Ishikawa (cell line): Measurements from ENCODE around the gene TRIM56.

Experiments
- CEBPB ChIP-seq: IDR thresholded peaks from 2 replicates; pipeline ENCODE4 v1.6.1; 2012
- CREB1 ChIP-seq: IDR thresholded peaks from 2 replicates; pipeline ENCODE4 v1.6.1; 2012; ENCODE audit warnings: low read depth
- EGR1 ChIP-seq: IDR thresholded peaks from 2 replicates; pipeline ENCODE4 v1.6.1; 2012
- EP300 ChIP-seq: IDR thresholded peaks from 2 replicates; pipeline ENCODE4 v1.6.1; 2012; ENCODE audit warnings: borderline replicate concordance
- FOXM1 ChIP-seq: IDR thresholded peaks from 2 replicates; pipeline ENCODE4 v1.6.1; 2012; ENCODE audit warnings: low read depth, borderline replicate concordance
- NFIC ChIP-seq: IDR thresholded peaks from 2 replicates; pipeline ENCODE4 v1.6.1; 2012
- RAD21 ChIP-seq: IDR thresholded peaks from 2 replicates; pipeline ENCODE4 v1.6.1; 2012; ENCODE audit warnings: low read depth
- REST ChIP-seq: IDR thresholded peaks from 2 replicates; pipeline ENCODE4 v1.6.1; 2012; ENCODE audit warnings: low read depth, mild to moderate bottlenecking
- TAF1 ChIP-seq: IDR thresholded peaks from 2 replicates; pipeline ENCODE4 v1.6.1; 2012; ENCODE audit warnings: low read depth, mild to moderate bottlenecking
- TCF12 ChIP-seq: IDR thresholded peaks from 2 replicates; pipeline ENCODE4 v1.6.1; 2012; ENCODE audit warnings: low read depth
- TEAD4 ChIP-seq: IDR thresholded peaks from 2 replicates; pipeline ENCODE4 v1.6.1; 2012
- USF1 ChIP-seq: IDR thresholded peaks from 2 replicates; pipeline ENCODE4 v1.6.1; 2012
- YY1 ChIP-seq: IDR thresholded peaks from 2 replicates; pipeline ENCODE4 v1.6.1; 2012; ENCODE audit warnings: low read depth
- ZBTB7A ChIP-seq: IDR thresholded peaks from 2 replicates; pipeline ENCODE4 v1.6.1; 2012; ENCODE audit warnings: low read depth
- TF ChIP-seq, protein P1 (sequence below): IDR thresholded peaks from 2 replicates; pipeline ENCODE4 v1.6.1; 2012

TRIM56 gene

GRCh38 chr7:101140339-101140699 lies 55.0 kb downstream of the TRIM56 start:
- TF ChIP-seq TAF1 (no peak), RAD21 (no peak), EP300 (no peak), YY1 (no peak), NFIC (no peak), CREB1 (no peak), REST (no peak), ZBTB7A (no peak), USF1 (no peak), EGR1 (no peak), TEAD4 (no peak), CEBPB (no peak)
- TF ChIP-seq, protein P1, sequence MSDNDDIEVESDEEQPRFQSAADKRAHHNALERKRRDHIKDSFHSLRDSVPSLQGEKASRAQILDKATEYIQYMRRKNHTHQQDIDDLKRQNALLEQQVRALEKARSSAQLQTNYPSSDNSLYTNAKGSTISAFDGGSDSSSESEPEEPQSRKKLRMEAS, result no peak

DNA sequence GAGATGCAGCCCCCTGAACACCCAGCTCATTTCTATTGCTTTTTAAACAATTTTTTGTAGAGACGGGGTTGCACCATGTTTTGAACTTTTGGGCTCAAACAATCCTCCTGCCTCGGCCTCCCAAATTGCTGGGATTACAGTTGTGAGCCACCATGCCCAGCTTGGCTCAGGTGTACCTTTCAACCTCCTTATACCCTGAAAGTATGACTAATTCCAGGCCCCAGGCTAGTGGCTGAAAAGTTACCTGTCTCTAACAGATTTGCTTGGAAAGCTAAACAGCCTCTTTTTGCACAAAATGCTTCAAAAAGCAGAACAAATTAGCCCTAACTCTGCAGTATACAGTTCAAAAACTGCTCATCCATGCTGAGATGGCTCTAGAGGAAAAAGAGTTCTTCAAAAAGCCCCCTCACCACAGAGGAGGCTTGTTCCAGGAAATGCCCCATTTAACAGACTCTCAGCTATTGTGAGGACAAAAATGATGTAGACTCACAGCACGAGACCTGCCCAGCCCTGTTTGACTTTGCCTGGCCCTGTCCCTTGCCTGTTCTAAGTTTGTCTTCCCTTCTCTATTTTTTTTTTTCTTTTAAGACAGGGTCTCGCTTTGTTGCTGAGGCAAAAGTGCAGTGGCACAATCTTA lies 55.6 kb downstream of the TRIM56 start:
- no peak for TF ChIP-seq CREB1
- no peak for TF ChIP-seq TEAD4
- TF ChIP-seq TAF1, result no peak
- no peak for TF ChIP-seq USF1
- no peak for TF ChIP-seq FOXM1
- no peak for TF ChIP-seq CEBPB
- TF ChIP-seq EP300, result no peak
- no peak for TF ChIP-seq EGR1
- TF ChIP-seq ZBTB7A, result no peak
- TF ChIP-seq TCF12, result no peak
